Liver (tissue), 3 donors: ENCODE data around the gene PEF1.

Source experiments
- CTCF ChIP-seq: fragments of 150-350 bp; IDR thresholded peaks from 2 replicates; pipeline ENCODE4 v1.5.1; 2017; ENCODE audit warnings: improper control_type of control experiment, low read depth, low read length; ENCODE audit not compliant: missing input control
- SP1 ChIP-seq: IDR thresholded peaks from 2 replicates; pipeline ENCODE4 v1.6.1; 2018; ENCODE audit warnings: antibody characterized with exemption, mild to moderate bottlenecking
- TAF1 ChIP-seq: conservative IDR thresholded peaks from 2 replicates; pipeline ENCODE4 v1.6.1; 2016; ENCODE audit warnings: antibody characterized with exemption, mild to moderate bottlenecking
- donor health status: healthy.
- donor health status: healthy.

GRCh38 chr1:31620631-31621497, 23.8 kb downstream of the PEF1 start:
- TF ChIP-seq SP1 (no peak), TAF1 (no peak), CTCF (no peak)
